ENCODE results near the gene ZNF74. TPM values are rescaled to one million over a fixed set of nuclear protein-coding genes. Genes with fewer than 3 reads are reported as not detected.
A peak's percentile ranks its signal among the peaks of the same experiment; 100 is the strongest.

Gene ZNF74
- total RNA-seq, 1 donor from 2014 or later: 19.4 TPM

- Histone ChIP-seq H3K36me3 (no peaks in the 10 kb centered on the region), H3K79me2 (ENCODE audit: low read depth) (peaks cover 58% of the 10 kb centered on the region), H3K9ac (no peak overlapping the region), H3K9me3 (ENCODE audit: low read depth) (no peaks in the 10 kb centered on the region), H3K27ac (no peak overlapping the region), H3K4me3 (peak overlapping the region; percentile 75), H3F3A (ENCODE audit: low read depth) (no peaks in the 10 kb centered on the region), H4K20me1 (ENCODE audit: low read depth) (peaks cover 54% of the 10 kb centered on the region), H3K4me2 (peak overlapping the region; percentile 78), H2AFZ (replicated peaks) (no peak overlapping the region), H3K4me1 (peaks cover 11% of the 10 kb centered on the region), H3K27me3 (no peaks in the 10 kb centered on the region)
- Mint-ChIP-seq H3K4me3 (peak overlapping the region; percentile 93), H3K27ac (peak overlapping the region; percentile 37), H3K9me3 (no peaks in the 10 kb centered on the region), H3K4me1 (peaks cover 30% of the 10 kb centered on the region), H3K27me3 (ENCODE audit: insufficient read depth, low read depth) (peaks cover 3% of the 10 kb centered on the region), H3K36me3 (peaks cover 18% of the 10 kb centered on the region)
- DNase-seq (ENCODE audit: low spot score): no peak
- TF ChIP-seq EZH2 (IDR thresholded peaks at IDR 0.05): no peak
These were observed 1.4 kb downstream of the ZNF74 start for GRCh38 chr22:20395181-20395906.

DNA sequence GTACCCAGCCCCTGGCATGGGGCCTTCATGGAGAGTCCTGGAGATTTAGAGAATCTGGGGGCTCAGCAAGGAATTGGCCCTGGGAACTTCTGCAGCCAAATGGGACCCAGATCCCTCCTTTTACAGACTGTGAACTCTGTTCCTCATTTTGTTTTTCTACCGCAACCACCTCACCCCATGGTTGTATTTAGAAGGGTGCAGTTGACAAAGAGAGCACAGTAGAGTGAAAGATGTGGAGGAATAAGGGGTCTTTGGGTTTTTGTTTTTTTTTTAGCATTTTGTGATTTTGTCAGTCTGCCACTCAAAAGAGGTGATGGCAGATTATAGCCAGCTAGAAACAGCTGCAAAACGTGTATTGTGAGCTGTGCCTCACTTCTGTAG lies 1.9 kb downstream of the ZNF74 start:
- H3K79me2 ChIP-seq (ENCODE audit: low read depth): peaks cover 62% of the 10 kb centered on the region
- TF ChIP-seq EZH2 (IDR thresholded peaks at IDR 0.05) (no peak), CTCF (IDR thresholded peaks at IDR 0.05) (no peak), EZH2phosphoT487 (IDR thresholded peaks at IDR 0.05) (no peak)
- Mint-ChIP-seq H3K36me3 (peaks cover 18% of the 10 kb centered on the region), H3K4me1 (peaks cover 30% of the 10 kb centered on the region), H3K4me3 (peak overlapping the region; percentile 93), H3K9me3 (no peaks in the 10 kb centered on the region), H3K27ac (no peak overlapping the region), H3K27me3 (ENCODE audit: insufficient read depth, low read depth) (peaks cover 3% of the 10 kb centered on the region)
- H3F3A ChIP-seq (ENCODE audit: low read depth): no peaks in the 10 kb centered on the region
- no peak overlapping the region for H3K27ac ChIP-seq
- peaks cover 11% of the 10 kb centered on the region for H3K4me1 ChIP-seq
- H3K27me3 ChIP-seq: no peaks in the 10 kb centered on the region
- H3K4me3 ChIP-seq: peak overlapping the region; percentile 75
- no peaks in the 10 kb centered on the region for H3K36me3 ChIP-seq
- peak overlapping the region; percentile 78 for H3K4me2 ChIP-seq
- no peak for DNase-seq (ENCODE audit: low spot score)
- H2AFZ ChIP-seq (replicated peaks): no peak overlapping the region
- no peak overlapping the region for H3K9ac ChIP-seq
- peaks cover 59% of the 10 kb centered on the region for H4K20me1 ChIP-seq (ENCODE audit: low read depth)
- no peaks in the 10 kb centered on the region for H3K9me3 ChIP-seq (ENCODE audit: low read depth)

DNA sequence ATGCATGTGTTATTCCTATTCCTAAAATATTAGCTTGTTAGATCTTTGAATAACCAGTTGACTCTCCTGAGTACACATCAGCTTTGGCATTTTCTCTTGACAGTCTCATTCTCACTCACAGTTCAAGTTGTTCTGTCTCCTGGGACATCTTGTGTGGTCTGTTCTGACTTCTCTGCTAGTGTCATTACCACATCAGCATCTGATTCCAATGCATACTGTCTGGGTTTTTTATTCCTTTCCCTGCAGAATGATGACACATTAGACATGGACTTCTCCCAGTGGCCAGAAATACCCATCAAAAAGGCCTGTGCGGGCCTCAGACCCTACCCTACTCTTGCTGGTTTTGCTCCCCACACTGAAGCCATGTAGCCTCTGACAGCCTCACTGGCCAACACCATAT lies 2.7 kb downstream of the ZNF74 start:
- Histone ChIP-seq H3K27me3 (no peaks in the 10 kb centered on the region), H3F3A (ENCODE audit: low read depth) (no peaks in the 10 kb centered on the region), H4K20me1 (ENCODE audit: low read depth) (peaks cover 59% of the 10 kb centered on the region), H3K9ac (no peak overlapping the region), H3K4me1 (peaks cover 11% of the 10 kb centered on the region), H2AFZ (replicated peaks) (no peak overlapping the region), H3K79me2 (ENCODE audit: low read depth) (peaks cover 62% of the 10 kb centered on the region), H3K4me3 (no peak overlapping the region), H3K4me2 (no peak overlapping the region), H3K36me3 (no peaks in the 10 kb centered on the region), H3K9me3 (ENCODE audit: low read depth) (no peaks in the 10 kb centered on the region), H3K27ac (no peak overlapping the region)
- no peaks in the 10 kb centered on the region for H3K9me3 Mint-ChIP-seq
- H3K36me3 Mint-ChIP-seq: peaks cover 19% of the 10 kb centered on the region
- no peak for TF ChIP-seq EZH2phosphoT487 (IDR thresholded peaks at IDR 0.05)
- no peak for TF ChIP-seq CTCF (IDR thresholded peaks at IDR 0.05)
- peak overlapping the region; percentile 93 for H3K4me3 Mint-ChIP-seq
- H3K27ac Mint-ChIP-seq: no peak overlapping the region
- no peaks in the 10 kb centered on the region for H3K27me3 Mint-ChIP-seq (ENCODE audit: insufficient read depth, low read depth)
- no peak for DNase-seq (ENCODE audit: low spot score)
- H3K4me1 Mint-ChIP-seq: peaks cover 30% of the 10 kb centered on the region

GRCh38 chr22:20397498-20397897 lies 3.5 kb downstream of the ZNF74 start:
- Mint-ChIP-seq H3K27ac (no peak overlapping the region), H3K4me1 (peaks cover 30% of the 10 kb centered on the region), H3K9me3 (no peaks in the 10 kb centered on the region), H3K4me3 (no peak overlapping the region), H3K36me3 (peaks cover 22% of the 10 kb centered on the region), H3K27me3 (ENCODE audit: insufficient read depth, low read depth) (no peaks in the 10 kb centered on the region)
- Histone ChIP-seq H3K9ac (no peak overlapping the region), H3F3A (ENCODE audit: low read depth) (no peaks in the 10 kb centered on the region), H3K4me1 (peaks cover 11% of the 10 kb centered on the region), H2AFZ (replicated peaks) (no peak overlapping the region), H3K27me3 (no peaks in the 10 kb centered on the region), H3K4me3 (no peak overlapping the region), H3K79me2 (ENCODE audit: low read depth) (peaks cover 62% of the 10 kb centered on the region), H3K4me2 (no peak overlapping the region), H4K20me1 (ENCODE audit: low read depth) (peaks cover 63% of the 10 kb centered on the region), H3K27ac (no peak overlapping the region), H3K9me3 (ENCODE audit: low read depth) (no peaks in the 10 kb centered on the region), H3K36me3 (no peaks in the 10 kb centered on the region)
- TF ChIP-seq CTCF (IDR thresholded peaks at IDR 0.05) (no peak), EZH2phosphoT487 (IDR thresholded peaks at IDR 0.05) (no peak), EZH2 (IDR thresholded peaks at IDR 0.05) (no peak)
- no peak for DNase-seq (ENCODE audit: low spot score)

Measured in neural progenitor cell (in vitro differentiated cells).